PC-9 (cell line): ENCODE results near the gene CYP2C19. TPM values are rescaled to one million over a fixed set of nuclear protein-coding genes. Genes with fewer than 3 reads are reported as not detected.

Source experiments
- Bru-seq: library from RNA; stranded (reverse); fragments of 400-500 nt; gene quantifications from one replicate; lab custom pipeline; 2021; lab: Mats Ljungman, UMichigan
- BruChase-seq, 2 experiments: library from RNA; stranded (reverse); fragments of 400-500 nt; gene quantifications; one replicate each; lab custom pipeline; 2021; lab: Mats Ljungman, UMichigan
- BruUV-seq: library from RNA; stranded (reverse); fragments of 400-500 nt; replicated peaks from 2 replicates; lab custom pipeline; 2021; lab: Mats Ljungman, UMichigan
- CTCF ChIA-PET: fragments of 300-600 bp; sonication (Branson Sonifier 250); formaldehyde crosslinking; loops from one replicate; lab custom pipeline; 2022; ENCODE audit warnings: antibody characterized with exemption; lab: Charles Lee
- POLR2A ChIA-PET: fragments of 300-600 bp; sonication (Branson Sonifier 250); formaldehyde crosslinking; loops from one replicate; lab custom pipeline; 2022; ENCODE audit warnings: antibody characterized with exemption; ENCODE audit not compliant: unreplicated experiment; lab: Charles Lee
- DNase-seq, 2 experiments: peaks; one replicate each; pipeline versions ENCODE4 v3.0.0 to v3.0.0-alpha.2; 2015 to 2022; ENCODE audit warnings: mixed read lengths in 1 of 2
- H2AFZ ChIP-seq: fragments of 200-600 bp; sonication (generic); 2 replicates; pipeline ENCODE4 v1.8.1; 2017; ENCODE audit warnings: antibody characterized with exemption
- H3F3A ChIP-seq: fragments of 200-600 bp; sonication (generic); 2 replicates; pipeline ENCODE4 v1.8.1; 2017; ENCODE audit warnings: antibody characterized with exemption, mild to moderate bottlenecking, low read depth; ENCODE audit not compliant: insufficient read depth
- H3K27ac ChIP-seq: fragments of 200-600 bp; sonication (generic); 2 replicates; pipeline ENCODE4 v1.6.1; 2016; ENCODE audit warnings: mixed run types
- H3K27me3 ChIP-seq: fragments of 200-600 bp; sonication (generic); 2 replicates; pipeline ENCODE4 v1.6.1; 2016; ENCODE audit warnings: low read depth, mixed run types; ENCODE audit not compliant: insufficient read depth
- H3K36me3 ChIP-seq: fragments of 200-600 bp; sonication (generic); 2 replicates; pipeline ENCODE4 v1.6.1; 2016; ENCODE audit warnings: low read depth, mixed run types
- H3K4me1 ChIP-seq: fragments of 200-600 bp; sonication (generic); replicated peaks from 2 replicates; pipeline ENCODE4 v1.6.1; 2016; ENCODE audit warnings: mixed run types; ENCODE audit not compliant: insufficient read depth
- H3K4me2 ChIP-seq: fragments of 200-600 bp; sonication (generic); 2 replicates; pipeline ENCODE4 v1.6.1; 2017; ENCODE audit warnings: mixed run types
- H3K4me3 ChIP-seq: fragments of 200-600 bp; sonication (generic); 2 replicates; pipeline ENCODE4 v1.6.1; 2016; ENCODE audit warnings: mixed run types
- H3K79me2 ChIP-seq: fragments of 200-600 bp; sonication (generic); 2 replicates; pipeline ENCODE4 v1.6.1; 2017; ENCODE audit warnings: low read depth, mixed run types
- H3K9me2 ChIP-seq: fragments of 200-600 bp; sonication (generic); 2 replicates; pipeline ENCODE4 v1.8.1; 2017; ENCODE audit warnings: mild to moderate bottlenecking; ENCODE audit not compliant: insufficient read depth
- H3K9me3 ChIP-seq: fragments of 200-600 bp; sonication (generic); 2 replicates; pipeline ENCODE4 v1.8.1; 2016; ENCODE audit warnings: low read depth; ENCODE audit not compliant: insufficient read depth
- H4K20me1 ChIP-seq: fragments of 200-600 bp; sonication (generic); 2 replicates; pipeline ENCODE4 v1.8.1; 2017; ENCODE audit not compliant: insufficient read depth
- EZH2 ChIP-seq: fragments of 200-600 bp; sonication (generic); IDR thresholded peaks from 2 replicates; pipeline ENCODE4 v1.8.0; 2017; ENCODE audit warnings: antibody characterized with exemption, low read depth
- intact Hi-C: fragments of 100-400 bp; cut with micrococcal nuclease; formaldehyde crosslinking; loops from one replicate; pipeline ENCODE4 v1.10.0; 2022; ENCODE audit not compliant: unreplicated experiment
- long read RNA-seq: library from polyadenylated mRNA; stranded (forward); transcript quantifications from one replicate; pipeline ENCODE4 v2.0.0, GENCODE V29; 2022
- total RNA-seq: library from RNA; stranded (reverse); gene quantifications from 2 replicates; pipeline ENCODE4 v1.2.3, GENCODE V29; 2021
- TF ChIP-seq, protein P1 (sequence below): fragments of 200-600 bp; sonication (generic); conservative IDR thresholded peaks from 2 replicates; pipeline ENCODE4 v1.6.1; 2017; ENCODE audit warnings: mixed run types, antibody characterized with exemption, mild to moderate bottlenecking, moderate library complexity

CYP2C19 gene
- not detected in 2 replicates for total RNA-seq
- Bru-seq, nascent RNA = not detected
- BruChase-seq, experiment 1, labeled RNA remaining after a 2-hour chase = not detected
- not detected for BruChase-seq, experiment 2, labeled RNA remaining after a 6-hour chase
- long read RNA-seq = 0 reads

DNA sequence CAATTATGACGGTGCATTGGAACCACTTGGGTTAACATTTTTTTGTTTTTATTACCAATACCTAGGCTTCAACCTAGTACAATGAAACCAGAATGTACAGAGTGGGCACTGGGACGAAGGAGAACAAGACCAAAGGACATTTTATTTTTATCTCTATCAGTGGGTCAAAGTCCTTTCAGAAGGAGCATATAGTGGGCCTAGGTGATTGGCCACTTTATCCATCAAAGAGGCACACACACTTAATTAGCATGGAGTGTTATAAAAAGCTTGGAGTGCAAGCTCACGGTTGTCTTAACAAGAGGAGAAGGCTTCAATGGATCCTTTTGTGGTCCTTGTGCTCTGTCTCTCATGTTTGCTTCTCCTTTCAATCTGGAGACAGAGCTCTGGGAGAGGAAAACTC lies at the start of gene CYP2C19:
CYP2C19 (plus strand) TSS at position 289 of the 400 bp plus-strand sequence; CDS start at position 314, 25 bp downstream.
- BruUV-seq = no TSS peak

DNA sequence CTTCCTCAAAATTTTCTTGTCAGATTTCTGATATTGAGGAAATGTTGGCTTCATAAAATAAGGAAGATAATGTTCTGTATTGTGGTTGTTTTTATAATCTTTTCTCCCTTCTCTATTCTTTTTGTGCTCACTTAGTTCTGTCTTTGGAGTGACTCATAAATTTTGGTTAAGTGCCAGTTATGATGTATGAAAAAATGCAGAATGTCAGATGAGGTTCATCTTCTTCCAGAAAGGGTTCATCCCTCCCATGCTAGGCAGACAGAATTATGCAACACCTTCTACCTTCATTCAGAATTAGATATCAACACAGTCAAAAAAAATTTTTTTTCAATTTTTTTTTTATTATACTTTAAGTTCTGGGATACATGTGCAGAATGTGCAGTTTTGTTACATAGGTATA lies 36.6 kb upstream of the CYP2C19 start:
- intact Hi-C loops = no loop called here
- POLR2A ChIA-PET = no interaction called here

More for the DNA sequence above, at the start of gene CYP2C19:
- no peak for TF ChIP-seq EZH2
- TF ChIP-seq, protein P1, sequence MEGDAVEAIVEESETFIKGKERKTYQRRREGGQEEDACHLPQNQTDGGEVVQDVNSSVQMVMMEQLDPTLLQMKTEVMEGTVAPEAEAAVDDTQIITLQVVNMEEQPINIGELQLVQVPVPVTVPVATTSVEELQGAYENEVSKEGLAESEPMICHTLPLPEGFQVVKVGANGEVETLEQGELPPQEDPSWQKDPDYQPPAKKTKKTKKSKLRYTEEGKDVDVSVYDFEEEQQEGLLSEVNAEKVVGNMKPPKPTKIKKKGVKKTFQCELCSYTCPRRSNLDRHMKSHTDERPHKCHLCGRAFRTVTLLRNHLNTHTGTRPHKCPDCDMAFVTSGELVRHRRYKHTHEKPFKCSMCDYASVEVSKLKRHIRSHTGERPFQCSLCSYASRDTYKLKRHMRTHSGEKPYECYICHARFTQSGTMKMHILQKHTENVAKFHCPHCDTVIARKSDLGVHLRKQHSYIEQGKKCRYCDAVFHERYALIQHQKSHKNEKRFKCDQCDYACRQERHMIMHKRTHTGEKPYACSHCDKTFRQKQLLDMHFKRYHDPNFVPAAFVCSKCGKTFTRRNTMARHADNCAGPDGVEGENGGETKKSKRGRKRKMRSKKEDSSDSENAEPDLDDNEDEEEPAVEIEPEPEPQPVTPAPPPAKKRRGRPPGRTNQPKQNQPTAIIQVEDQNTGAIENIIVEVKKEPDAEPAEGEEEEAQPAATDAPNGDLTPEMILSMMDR = no peak
- Histone ChIP-seq H3K9me3 (no peaks in the 10 kb centered on the region), H3K79me2 (no peaks in the 10 kb centered on the region), H3F3A (no peaks in the 10 kb centered on the region), H3K27me3 (no peaks in the 10 kb centered on the region), H2AFZ (no peak within 1 kb of the TSS), H3K36me3 (no peaks in the 10 kb centered on the region), H3K9me2 (no peaks in the 10 kb centered on the region), H3K4me3 (no peak within 1 kb of the TSS), H3K4me2 (no peak within 1 kb of the TSS), H3K27ac (no peak within 1 kb of the TSS), H3K4me1 (no peaks in the 10 kb centered on the region), H4K20me1 (no peaks in the 10 kb centered on the region)
- intact Hi-C loops = no loop called here
- no peak for DNase-seq
- ChIA-PET POLR2A (no interaction called here), CTCF (no interaction called here)

DNA sequence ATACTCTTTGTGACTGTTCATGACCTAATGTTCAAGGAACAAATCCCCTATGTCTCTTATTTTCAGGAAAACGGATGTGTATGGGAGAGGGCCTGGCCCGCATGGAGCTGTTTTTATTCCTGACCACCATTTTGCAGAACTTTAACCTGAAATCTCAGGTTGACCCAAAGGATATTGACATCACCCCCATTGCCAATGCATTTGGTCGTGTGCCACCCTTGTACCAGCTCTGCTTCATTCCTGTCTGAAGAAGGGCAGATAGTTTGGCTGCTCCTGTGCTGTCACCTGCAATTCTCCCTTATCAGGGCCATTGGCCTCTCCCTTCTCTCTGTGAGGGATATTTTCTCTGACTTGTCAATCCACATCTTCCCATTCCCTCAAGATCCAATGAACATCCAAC lies 27.3 kb upstream of the CYP2C19 start:
- Histone ChIP-seq H3K36me3 (no peaks in the 10 kb centered on the region), H3K4me3 (no peak overlapping the region), H3K9me2 (no peaks in the 10 kb centered on the region), H4K20me1 (no peaks in the 10 kb centered on the region), H3K4me2 (no peak overlapping the region), H3K9me3 (no peaks in the 10 kb centered on the region), H3K4me1 (no peaks in the 10 kb centered on the region), H3K27ac (no peak overlapping the region), H3K79me2 (no peaks in the 10 kb centered on the region), H3F3A (no peaks in the 10 kb centered on the region), H3K27me3 (no peaks in the 10 kb centered on the region), H2AFZ (no peak overlapping the region)
- DNase-seq = no peak
- intact Hi-C loops = no loop called here
- ChIA-PET CTCF (no interaction called here), POLR2A (no interaction called here)
- BruUV-seq = no TSS peak
- TF ChIP-seq, protein P1 = no peak
- TF ChIP-seq EZH2 = no peak

More for the DNA sequence above, 36.6 kb upstream of the CYP2C19 start:
- Histone ChIP-seq H3K36me3 (no peaks in the 10 kb centered on the region), H3K4me2 (no peak overlapping the region), H3K27ac (no peak overlapping the region), H3K9me3 (no peaks in the 10 kb centered on the region), H3K27me3 (no peaks in the 10 kb centered on the region), H2AFZ (no peak overlapping the region), H3K4me3 (no peak overlapping the region), H4K20me1 (no peaks in the 10 kb centered on the region), H3K79me2 (no peaks in the 10 kb centered on the region), H3K9me2 (no peaks in the 10 kb centered on the region), H3F3A (no peaks in the 10 kb centered on the region), H3K4me1 (no peaks in the 10 kb centered on the region)
- CTCF ChIA-PET = no interaction called here
- no peak for DNase-seq
- TF ChIP-seq, protein P1 = no peak
- TF ChIP-seq EZH2 = no peak
- BruUV-seq = no TSS peak
